MV-4-11 (cell line): ENCODE data around the gene DEPDC1B.
"Not testable (repeated sequence)": the region's sequence is repeated elsewhere in the genome, so short reads cannot be mapped to it uniquely, and the experiment has no call there.

ENCODE experiments used
- DNase-seq: peaks from one replicate; lab custom pipeline; 2025; lab: John Stamatoyannopoulos, UW

DEPDC1B gene, protein sequence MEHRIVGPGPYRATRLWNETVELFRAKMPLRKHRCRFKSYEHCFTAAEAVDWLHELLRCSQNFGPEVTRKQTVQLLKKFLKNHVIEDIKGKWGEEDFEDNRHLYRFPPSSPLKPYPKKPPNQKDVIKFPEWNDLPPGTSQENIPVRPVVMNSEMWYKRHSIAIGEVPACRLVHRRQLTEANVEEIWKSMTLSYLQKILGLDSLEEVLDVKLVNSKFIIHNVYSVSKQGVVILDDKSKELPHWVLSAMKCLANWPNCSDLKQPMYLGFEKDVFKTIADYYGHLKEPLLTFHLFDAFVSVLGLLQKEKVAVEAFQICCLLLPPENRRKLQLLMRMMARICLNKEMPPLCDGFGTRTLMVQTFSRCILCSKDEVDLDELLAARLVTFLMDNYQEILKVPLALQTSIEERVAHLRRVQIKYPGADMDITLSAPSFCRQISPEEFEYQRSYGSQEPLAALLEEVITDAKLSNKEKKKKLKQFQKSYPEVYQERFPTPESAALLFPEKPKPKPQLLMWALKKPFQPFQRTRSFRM

DNA sequence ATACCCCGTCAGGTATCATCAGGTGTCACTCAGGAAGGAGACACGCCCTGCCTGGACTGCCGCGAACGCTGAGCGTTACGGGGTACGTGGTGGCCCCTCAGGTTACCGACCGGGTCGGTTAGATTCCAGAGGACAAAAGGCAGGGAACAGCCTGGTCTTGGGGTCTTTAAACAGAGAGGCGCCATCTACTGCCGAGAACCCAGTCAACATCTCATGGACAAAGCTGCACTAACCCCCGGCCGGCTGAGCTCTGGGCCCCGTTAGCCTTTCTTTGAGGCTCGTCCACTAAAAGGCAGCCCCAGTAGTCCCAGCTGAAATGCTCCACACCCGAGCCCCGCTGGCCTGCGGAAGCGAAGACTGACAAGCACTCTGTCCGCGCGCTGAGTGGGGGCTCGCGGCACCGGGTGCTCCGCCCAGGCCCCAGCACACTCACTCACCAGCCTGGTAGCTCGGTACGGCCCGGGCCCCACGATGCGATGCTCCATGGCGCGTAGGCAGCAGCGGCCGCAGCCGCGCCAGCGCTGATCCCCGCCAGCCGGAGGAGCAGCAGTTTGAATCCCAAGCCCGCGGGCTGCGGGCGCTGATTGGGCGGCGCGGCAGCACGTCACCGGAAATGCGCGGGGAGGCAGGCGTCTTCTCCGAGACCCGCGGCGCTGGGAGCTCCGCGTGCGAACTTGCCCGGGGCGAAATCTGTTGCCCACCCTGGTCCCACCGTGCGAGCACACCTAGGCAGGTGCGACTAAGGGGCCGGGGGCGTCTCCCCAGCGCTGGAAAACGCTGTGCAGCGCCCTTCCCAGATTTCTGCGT is at the start of gene DEPDC1B:
DEPDC1B (minus strand) TSS at position 558 of the 807 bp plus-strand sequence; CDS start at position 485, 73 bp downstream.
- DNase-seq, result peak; percentile 77

DNA sequence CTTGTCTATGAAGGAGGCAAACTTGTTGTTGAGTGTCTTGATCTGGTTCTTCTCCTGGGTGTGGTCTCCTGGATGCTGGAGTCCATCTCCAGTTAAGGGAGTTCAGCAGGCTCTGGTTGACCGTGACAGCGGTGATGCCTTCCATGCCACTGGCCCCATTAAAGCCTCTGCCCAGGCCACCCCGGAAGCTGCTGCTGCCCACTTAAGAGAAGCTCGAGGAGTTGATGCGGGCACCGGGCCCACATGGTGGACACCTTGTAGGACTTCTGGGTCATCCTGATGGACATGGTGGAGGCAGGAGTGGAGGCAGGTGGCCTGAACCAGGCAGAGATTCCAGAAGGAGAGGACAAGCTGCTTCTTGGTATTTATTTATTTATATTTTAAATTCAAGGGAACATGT is 44.7 kb upstream of the DEPDC1B start:
- no peak for DNase-seq

DNA sequence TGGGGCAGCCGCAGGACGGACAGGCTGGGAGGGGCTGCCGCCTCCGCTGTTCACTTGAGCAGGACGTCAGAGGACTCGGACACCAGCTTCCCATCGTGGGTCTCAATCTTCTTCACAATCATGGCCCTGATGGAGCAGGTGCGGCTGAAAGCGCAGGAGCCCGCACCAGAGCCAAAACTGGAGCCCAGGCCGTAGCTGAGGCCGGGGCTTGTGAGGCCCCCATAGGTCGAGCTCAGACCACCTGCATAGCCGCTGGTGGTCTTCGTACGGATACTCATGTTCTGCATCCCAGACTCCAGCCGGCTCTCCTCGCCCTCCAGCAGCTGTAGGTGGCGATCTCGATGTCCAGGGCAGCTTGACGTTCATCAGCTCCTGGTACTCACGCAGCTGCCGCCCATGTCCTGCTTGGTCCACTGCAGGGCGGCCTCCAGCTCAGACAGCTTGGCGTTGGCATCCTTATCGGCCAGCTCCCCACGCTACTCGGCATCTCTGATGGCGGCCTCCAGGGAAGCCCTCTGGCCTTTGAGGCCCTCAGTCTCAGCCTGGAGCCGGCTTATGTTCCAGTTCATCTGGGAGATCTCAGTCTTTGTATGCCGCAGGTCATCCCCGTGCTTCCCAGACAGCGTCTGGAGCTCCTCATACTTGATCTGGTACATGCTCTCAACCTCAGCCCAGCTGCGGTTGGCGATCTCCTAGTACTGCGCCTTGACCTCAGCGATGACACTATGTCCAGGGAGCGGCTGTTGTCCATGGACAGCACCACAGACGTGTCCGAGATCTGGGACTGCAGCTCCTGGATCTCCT is 43.7 kb upstream of the DEPDC1B start:
- no peak for DNase-seq

DNA sequence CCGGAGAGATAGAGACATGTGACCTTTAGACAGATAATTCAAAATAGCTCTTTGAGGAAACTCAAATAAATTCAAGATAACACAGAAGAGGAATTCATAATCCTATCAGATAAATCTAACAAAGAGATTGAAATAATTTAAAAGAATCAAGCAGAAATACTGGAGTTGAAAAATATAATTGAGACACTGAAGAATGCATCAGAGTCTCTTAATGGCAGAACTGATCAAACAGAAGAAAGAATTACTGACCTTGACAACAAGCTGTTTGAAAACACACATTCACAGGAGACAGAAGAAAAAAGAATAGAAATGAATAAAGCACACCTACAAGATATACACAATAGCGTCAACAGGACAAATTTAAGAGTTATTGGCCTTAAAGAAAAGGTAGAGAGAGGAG is 40.4 kb upstream of the DEPDC1B start:
- DNase-seq, result no peak

DNA sequence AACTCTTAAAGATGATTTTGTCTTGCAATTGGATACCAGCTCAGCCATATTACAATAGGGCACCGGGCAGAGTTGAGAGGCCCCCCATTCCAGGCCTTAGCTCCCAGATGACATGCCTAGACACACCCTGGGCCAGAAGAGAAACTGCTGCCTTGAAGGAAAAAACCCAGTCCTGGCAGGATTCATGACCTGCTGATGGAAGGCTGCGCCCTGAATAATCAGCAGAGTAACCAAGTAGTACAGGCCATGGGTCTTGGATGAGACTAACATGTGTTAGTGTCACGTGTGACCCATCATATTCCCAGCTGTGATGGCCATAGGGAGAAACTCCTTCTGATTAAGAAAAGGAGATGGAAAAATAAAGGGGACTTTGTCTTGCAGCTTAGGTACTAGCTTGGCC is 39.0 kb upstream of the DEPDC1B start:
- no peak for DNase-seq

DNA sequence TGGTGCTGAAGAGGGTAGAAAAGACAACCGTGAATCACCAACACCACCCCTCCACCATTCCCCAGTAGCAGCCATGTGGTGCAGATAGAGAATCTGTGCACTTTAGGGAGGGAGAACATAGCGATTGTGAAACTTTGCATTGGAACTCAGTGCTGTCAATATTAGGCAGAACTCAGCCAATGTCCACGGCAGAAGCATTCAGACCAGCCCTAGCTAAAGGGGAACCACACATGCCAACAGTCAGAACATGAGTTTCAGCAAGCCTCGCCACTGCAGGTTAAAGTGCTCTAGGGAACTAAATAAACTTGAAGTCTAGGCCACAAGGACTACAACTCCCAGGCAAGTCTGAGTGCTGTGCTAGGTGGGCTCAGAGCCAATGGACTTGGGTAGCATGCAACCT is 38.5 kb upstream of the DEPDC1B start:
- peak; percentile 79 for DNase-seq

DNA sequence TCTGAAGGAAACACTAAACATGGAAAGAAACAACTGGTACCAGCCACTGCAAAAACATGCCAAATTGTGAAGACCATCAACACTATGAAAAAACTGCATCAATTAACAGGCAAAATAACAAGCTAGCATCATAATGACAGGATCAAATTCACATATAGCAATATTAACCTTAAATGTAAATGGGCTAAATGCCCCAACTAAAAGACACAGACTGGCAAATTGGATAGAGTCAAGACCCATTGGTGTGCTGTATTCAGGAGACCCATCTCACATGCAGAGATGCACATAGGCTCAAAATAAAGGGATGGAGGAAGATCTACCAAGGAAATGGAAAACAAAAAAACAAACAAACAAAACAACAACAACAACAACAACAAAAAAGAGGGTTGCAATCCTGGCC is 30.9 kb upstream of the DEPDC1B start:
- not testable (repeated sequence) for DNase-seq

DNA sequence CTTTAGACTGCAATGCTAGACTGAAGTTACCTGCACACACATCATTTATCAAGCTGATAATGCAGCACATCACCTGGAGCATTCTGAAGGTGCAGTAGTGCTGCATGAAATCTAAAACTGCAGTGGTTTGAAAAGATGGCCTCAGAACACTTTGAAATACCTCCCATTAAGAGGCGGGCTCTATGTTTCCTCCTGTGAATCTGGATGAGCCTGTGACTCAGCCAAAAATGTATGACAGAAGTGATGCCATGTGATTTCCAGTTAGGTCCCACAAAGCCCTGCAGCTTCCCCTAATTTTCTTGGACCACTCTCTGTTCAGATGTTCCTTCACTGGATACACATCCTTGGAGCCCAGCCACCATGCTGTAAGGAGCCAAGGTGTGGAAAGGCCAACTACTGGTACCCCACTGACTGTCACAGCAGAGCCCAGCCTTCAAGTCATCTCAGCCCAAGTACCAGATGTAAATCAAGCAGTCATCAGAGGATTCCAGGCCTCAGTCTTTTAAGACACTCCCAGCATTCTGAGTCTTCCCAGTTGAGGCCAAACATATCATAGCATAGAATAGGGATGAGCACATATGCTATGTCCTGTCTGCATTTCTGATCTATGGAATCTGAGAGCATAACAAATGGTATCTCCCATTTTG is 27.2 kb upstream of the DEPDC1B start:
- DNase-seq, result no peak

DNA sequence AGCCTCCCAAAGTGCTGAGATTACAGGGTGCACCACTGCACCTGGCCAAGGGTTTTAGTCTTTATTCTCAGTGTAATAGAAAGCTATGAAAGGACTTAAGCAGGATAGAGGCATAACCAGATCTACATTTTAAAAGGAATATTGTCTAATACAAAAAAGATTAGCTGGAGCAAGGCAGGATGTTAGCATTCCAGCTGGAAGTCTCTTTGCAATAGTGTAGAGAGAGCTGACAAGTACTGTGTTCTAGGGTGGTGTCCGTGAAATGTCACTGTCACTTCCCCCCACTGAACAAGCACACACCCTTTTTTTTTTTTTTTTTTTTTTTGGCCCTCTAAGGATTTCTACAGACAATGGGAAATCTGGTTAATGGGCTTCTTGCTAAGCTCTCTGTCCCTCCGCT is 24.2 kb upstream of the DEPDC1B start:
- no peak for DNase-seq

DNA sequence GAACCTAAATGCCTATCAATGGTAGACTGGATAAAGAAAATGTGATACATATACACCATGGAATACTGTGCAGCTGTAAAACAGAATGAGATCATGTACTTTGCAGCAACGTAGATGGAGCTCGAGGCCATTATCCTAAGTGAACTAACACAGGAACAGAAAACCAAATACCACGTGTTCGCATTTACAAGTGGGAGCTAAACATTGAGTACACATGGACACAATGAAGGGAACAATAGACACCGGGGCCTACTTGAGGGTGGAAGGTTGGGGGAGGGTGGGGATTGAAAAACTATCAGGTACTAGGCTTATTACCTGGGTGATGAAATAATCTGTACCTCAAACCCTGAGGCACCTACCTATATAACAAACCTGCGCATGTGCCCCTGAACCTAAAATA is 22.4 kb upstream of the DEPDC1B start:
- DNase-seq, result no peak

DNA sequence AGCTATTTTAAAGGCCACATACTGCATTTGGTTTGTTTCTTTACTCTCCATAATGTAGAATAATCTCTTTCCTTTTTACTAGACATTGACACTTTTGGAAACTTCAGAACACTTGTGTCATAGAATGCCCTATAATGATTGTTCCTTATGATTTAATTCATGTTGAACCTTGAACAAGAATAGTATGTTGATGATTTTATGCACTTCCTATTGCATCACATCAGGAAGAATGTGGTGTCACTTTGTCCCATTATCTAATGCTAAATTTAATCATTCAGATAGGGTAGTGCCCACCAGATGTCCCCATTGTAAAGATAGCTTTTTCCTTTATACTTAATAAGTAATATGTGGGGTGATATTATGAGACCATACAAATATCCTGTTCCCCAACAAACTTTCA is 19.4 kb upstream of the DEPDC1B start:
- DNase-seq, result no peak

DNA sequence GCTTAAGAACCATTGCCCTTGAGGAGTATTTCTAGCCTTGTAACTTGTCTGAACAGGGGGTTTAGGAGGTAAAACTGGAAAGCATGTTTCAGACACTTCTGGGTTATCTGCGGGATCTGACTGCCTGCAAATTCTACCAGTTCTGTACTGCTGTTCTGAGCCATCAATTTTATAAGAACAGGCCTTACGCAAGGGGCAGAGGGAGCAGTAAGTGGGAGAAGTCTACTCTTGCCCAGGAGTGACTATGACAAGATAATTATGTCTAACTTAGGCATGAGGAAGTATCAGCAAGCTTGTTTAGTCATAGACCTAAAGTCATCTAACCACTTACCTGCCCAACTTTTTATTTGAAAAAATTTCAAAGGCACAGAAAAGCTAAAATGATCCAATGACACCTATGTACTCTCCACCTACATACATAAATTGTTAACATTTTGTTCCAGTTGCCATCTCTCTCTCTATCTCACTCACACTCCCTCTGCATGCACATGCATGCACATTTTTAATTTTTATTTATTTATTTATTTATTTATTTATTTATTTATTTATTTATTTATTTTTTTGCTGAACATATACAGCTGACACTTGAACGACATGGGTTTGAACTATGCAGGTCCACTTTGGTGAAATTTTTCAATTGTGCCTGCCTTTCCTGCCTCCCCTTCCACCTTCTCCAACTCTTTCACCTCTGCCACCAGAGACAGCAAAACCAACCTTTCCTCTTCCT is 18.4 kb upstream of the DEPDC1B start:
- peak; percentile 17 for DNase-seq

DNA sequence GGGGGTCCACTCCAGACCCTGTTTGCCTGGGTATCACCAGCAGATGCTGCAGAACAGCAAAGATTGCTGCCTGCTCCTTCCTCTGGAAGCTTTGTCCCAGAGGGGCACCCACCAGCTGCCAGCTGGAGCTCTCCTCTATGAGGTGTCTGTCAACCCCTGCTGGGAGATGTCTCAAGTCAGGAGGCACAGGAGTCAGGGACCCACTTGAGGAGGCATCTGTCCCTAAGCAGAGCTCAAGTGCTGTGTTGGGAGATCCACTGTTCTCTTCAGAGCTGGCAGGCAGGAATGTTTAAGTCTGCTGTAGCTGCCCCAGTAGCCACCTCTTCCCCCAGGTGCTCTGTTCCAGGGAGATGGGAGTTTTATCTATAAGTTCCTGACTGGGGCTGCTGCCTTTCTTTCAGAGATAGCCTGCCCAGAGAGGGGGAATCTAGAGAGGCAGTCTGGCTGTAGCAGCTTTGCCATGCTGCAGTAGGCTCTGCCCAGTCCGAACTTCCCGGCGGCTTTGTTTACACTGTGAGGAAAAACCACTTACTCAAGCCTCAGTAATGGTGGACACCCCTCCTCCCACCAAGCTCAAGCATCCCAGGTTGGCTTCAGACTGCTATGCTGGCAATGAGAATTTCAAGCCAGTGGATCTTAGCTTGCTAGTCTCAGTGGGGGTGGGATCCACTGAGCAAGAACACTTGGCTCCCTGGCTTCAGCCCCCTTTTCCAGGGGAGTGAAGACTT is 15.4 kb upstream of the DEPDC1B start:
- DNase-seq, result not testable (repeated sequence)

DNA sequence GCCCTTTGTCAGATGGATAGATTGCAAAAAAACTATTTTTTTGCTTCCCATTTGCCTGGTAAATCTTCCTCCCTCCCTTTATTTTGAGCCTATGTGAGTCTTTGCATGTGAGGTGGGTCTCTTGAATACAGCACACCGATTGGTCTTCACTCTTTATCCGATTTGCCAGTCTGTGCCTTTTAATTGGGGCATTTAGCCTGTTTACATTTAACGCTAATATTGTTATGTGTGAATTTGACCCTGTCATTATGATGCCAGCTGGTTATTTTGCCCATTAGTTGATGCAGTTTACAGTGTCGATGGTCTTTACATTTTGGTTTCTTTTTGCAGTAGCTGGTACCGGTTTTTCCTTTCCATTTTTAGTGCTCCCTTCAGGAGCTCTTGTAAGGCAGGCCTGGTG is 13.0 kb upstream of the DEPDC1B start:
- no peak for DNase-seq

DNA sequence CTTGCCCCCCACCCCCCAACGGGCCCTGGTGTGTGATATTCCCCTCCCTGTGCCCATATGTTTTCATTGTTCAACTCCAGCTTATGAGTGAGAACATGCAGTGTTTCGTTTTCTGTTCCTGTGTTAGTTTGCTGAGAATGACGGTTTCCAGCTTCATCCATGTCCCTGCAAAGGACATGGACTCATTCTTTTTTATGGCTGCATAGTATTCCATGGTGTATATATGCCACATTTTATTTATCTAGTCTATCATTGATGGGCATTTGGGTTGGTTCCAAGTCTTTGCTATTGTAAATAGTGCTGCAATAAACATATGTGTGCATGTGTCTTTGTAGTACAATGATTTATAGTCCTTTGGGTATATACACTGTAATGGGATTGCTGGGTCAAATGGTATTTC is 11.9 kb upstream of the DEPDC1B start:
- DNase-seq, result not testable (repeated sequence)

DNA sequence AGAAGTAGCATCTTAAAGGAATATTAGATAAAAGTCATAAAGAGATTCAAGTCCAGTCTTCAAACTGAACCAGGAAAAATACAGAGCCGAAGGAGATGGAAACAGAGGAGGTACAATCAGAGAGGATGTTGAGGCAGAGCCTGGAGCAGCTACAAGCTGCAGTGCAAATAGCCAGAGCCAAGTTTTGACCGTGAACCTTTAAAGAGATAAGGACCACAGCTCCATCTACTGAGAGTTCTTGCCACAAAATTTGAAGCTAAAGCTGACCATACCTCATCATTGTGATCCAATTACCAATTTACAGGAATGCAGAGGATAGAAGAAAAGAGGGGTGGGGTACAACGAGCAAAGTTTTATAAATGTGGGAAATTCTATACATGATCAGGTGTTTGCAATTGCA is 10.4 kb upstream of the DEPDC1B start:
- no peak for DNase-seq

DNA sequence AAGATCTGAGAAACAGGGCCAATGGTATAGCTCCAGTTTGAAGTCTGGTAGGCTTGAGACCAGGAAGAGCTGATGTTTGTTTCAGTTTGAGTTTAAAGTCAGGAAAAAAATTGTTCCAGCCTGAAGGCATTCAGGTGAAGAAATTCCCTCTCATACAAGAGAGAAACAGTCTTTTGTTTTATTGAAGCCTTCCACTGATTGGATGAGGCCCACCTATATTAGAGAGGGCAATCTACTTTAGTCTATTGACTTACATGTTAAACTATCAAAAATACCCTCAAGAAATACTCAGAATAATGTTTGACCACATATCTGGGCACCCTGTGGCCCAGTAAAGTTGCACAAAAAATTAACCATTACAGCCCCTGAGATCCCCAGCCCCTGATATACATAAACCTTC is 5.2 kb upstream of the DEPDC1B start:
- DNase-seq, result no peak

DNA sequence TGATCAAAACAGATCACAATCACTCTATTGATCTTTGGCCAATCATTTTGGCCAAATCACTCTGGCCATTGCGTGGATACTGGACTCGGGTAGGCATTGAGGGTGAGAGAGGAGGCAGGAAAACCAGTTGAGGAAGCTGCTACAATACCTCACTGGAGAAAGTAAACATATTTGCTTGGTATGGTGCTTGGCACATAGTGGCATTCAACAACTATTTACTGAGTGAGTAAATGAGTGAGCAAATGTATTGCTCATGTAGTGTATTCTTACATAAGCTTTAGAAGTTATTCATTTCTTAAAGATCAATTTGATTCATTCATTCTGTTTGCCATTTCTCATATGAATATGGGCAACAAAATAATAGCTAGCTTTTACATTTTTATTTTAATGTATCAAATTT is 4.0 kb upstream of the DEPDC1B start:
- DNase-seq, result no peak

DNA sequence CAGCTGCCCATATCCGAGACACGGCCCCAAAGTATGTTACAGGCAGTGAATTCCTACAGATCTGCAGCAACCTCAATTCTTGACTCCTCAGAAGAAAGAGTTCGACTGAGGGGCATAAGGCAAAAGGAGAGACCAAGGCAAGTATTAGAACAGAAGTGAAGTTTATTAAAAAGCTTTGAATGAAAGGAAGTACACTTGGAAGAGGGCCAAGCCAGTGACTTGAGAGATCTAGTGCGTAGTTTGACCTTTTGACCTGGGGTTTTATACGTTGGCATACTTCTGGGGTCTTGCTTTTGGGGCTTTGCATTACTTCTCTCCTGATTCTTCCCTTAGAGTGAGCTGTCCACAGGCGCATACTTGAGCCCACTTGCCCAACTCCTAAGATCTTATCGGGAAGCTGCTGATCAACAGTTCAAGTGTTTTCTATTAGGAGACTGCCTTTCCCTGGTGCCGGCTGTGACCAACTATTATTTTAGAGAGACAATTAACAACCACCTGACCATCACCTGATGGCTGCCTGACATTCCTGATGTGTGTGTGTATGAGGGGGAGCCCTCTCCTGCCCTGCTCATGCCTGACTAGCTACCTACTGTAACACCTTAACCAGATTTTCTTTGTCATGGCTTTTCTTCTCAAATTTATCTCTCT is 1.5 kb upstream of the DEPDC1B start:
- DNase-seq, result peak; percentile 5

DNA sequence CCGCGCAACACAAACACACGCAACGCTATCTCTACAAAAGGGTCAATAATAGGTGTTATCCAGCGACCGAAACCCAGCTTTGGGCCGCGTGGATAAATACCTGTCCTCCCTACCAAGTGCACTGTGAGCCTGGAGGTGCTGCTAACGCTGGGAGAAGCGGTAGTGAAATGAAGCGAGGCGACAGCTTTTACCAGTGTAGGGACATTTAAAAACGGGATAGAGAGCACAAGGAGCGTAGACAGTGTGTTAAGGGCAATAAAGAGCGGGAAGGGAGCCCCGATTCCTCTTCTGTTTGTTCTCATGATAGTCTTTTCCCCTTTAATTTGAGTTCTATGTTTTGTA is 421 bp upstream of the DEPDC1B start:
- DNase-seq, result peak; percentile 23
